ENCODE measurements around the gene CCL20.
"Not testable (repeated sequence)": the region's sequence is repeated elsewhere in the genome, so short reads cannot be mapped to it uniquely, and the experiment has no call there.

The CCL20 gene

GRCh38 chr2:227782804-227783203, 30.8 kb upstream of the CCL20 start:
- no peak for FAIRE-seq
- TF ChIP-seq POLR2A (IDR thresholded peaks at IDR 0.05; ENCODE audit: low read depth, low read length) (no peak), POLR2AphosphoS5 (IDR thresholded peaks at IDR 0.05; ENCODE audit: low read depth, low read length) (no peak), TAF1 (IDR thresholded peaks at IDR 0.05; ENCODE audit: borderline replicate concordance, low read depth, low read length) (no peak)
- DNase-seq (ENCODE audit: insufficient read length): no peak

GRCh38 chr2:227783404-227784138, 30.1 kb upstream of the CCL20 start:
- FAIRE-seq (peak; percentile 85), DNase-seq (ENCODE audit: insufficient read length) (peak; percentile 22)
- TF ChIP-seq TAF1 (IDR thresholded peaks at IDR 0.05; ENCODE audit: borderline replicate concordance, low read depth, low read length) (no peak), POLR2A (IDR thresholded peaks at IDR 0.05; ENCODE audit: low read depth, low read length) (peak; percentile 36; the same call in 1 of the 2 replicates)

- DNase-seq (ENCODE audit: insufficient read length) (no peak), FAIRE-seq (no peak)
- TF ChIP-seq POLR2AphosphoS5 (IDR thresholded peaks at IDR 0.05; ENCODE audit: low read depth, low read length) (no peak), TAF1 (IDR thresholded peaks at IDR 0.05; ENCODE audit: borderline replicate concordance, low read depth, low read length) (no peak), POLR2A (IDR thresholded peaks at IDR 0.05; ENCODE audit: low read depth, low read length) (no peak)
Observed at GRCh38 chr2:227785293-227785692, 28.3 kb upstream of the CCL20 start.

GRCh38 chr2:227788561-227789018, 25.1 kb upstream of the CCL20 start:
- FAIRE-seq: no peak
- TF ChIP-seq POLR2A (IDR thresholded peaks at IDR 0.05; ENCODE audit: low read depth, low read length) (no peak), TAF1 (IDR thresholded peaks at IDR 0.05; ENCODE audit: borderline replicate concordance, low read depth, low read length) (no peak), POLR2AphosphoS5 (IDR thresholded peaks at IDR 0.05; ENCODE audit: low read depth, low read length) (no peak)
- DNase-seq (ENCODE audit: insufficient read length): no peak

GRCh38 chr2:227789803-227790202, 23.8 kb upstream of the CCL20 start:
- DNase-seq (ENCODE audit: insufficient read length) (no peak), FAIRE-seq (no peak)
- TF ChIP-seq POLR2AphosphoS5 (IDR thresholded peaks at IDR 0.05; ENCODE audit: low read depth, low read length) (no peak), TAF1 (IDR thresholded peaks at IDR 0.05; ENCODE audit: borderline replicate concordance, low read depth, low read length) (no peak), POLR2A (IDR thresholded peaks at IDR 0.05; ENCODE audit: low read depth, low read length) (no peak)

- DNase-seq (ENCODE audit: insufficient read length) (no peak), FAIRE-seq (no peak)
- TF ChIP-seq TAF1 (IDR thresholded peaks at IDR 0.05; ENCODE audit: borderline replicate concordance, low read depth, low read length): no peak
- no peak for TF ChIP-seq POLR2A (IDR thresholded peaks at IDR 0.05; ENCODE audit: low read depth, low read length)
Observed at GRCh38 chr2:227793148-227793712, 20.4 kb upstream of the CCL20 start.

GRCh38 chr2:227796045-227796711, 17.5 kb upstream of the CCL20 start:
- FAIRE-seq (no peak), DNase-seq (ENCODE audit: insufficient read length) (no peak)
- TF ChIP-seq TAF1 (IDR thresholded peaks at IDR 0.05; ENCODE audit: borderline replicate concordance, low read depth, low read length) (no peak), POLR2A (IDR thresholded peaks at IDR 0.05; ENCODE audit: low read depth, low read length) (no peak), POLR2AphosphoS5 (IDR thresholded peaks at IDR 0.05; ENCODE audit: low read depth, low read length) (no peak)

- not testable (repeated sequence) for FAIRE-seq; DNase-seq (ENCODE audit: insufficient read length)
Observed at GRCh38 chr2:227796768-227797167, 16.9 kb upstream of the CCL20 start.

GRCh38 chr2:227799202-227799601, 14.4 kb upstream of the CCL20 start:
- TF ChIP-seq POLR2A (IDR thresholded peaks at IDR 0.05; ENCODE audit: low read depth, low read length): no peak
- TF ChIP-seq POLR2AphosphoS5 (IDR thresholded peaks at IDR 0.05; ENCODE audit: low read depth, low read length): no peak
- TF ChIP-seq TAF1 (IDR thresholded peaks at IDR 0.05; ENCODE audit: borderline replicate concordance, low read depth, low read length): no peak
- DNase-seq (ENCODE audit: insufficient read length) (no peak), FAIRE-seq (no peak)

- DNase-seq (ENCODE audit: insufficient read length) (no peak), FAIRE-seq (no peak)
Observed at GRCh38 chr2:227802882-227803281, 10.8 kb upstream of the CCL20 start.

GRCh38 chr2:227804975-227805374, 8.7 kb upstream of the CCL20 start:
- no peak for FAIRE-seq

More at GRCh38 chr2:227802882-227803281, 10.8 kb upstream of the CCL20 start:
- TF ChIP-seq POLR2AphosphoS5 (IDR thresholded peaks at IDR 0.05; ENCODE audit: low read depth, low read length) (no peak), POLR2A (IDR thresholded peaks at IDR 0.05; ENCODE audit: low read depth, low read length) (no peak), TAF1 (IDR thresholded peaks at IDR 0.05; ENCODE audit: borderline replicate concordance, low read depth, low read length) (no peak)

GRCh38 chr2:227805578-227805977, 8.1 kb upstream of the CCL20 start:
- DNase-seq (ENCODE audit: insufficient read length) (no peak), FAIRE-seq (no peak)
- TF ChIP-seq TAF1 (IDR thresholded peaks at IDR 0.05; ENCODE audit: borderline replicate concordance, low read depth, low read length) (no peak), POLR2AphosphoS5 (IDR thresholded peaks at IDR 0.05; ENCODE audit: low read depth, low read length) (no peak), POLR2A (IDR thresholded peaks at IDR 0.05; ENCODE audit: low read depth, low read length) (no peak)

More at GRCh38 chr2:227804975-227805374, 8.7 kb upstream of the CCL20 start:
- no peak for DNase-seq (ENCODE audit: insufficient read length)
- TF ChIP-seq POLR2AphosphoS5 (IDR thresholded peaks at IDR 0.05; ENCODE audit: low read depth, low read length) (no peak), POLR2A (IDR thresholded peaks at IDR 0.05; ENCODE audit: low read depth, low read length) (no peak), TAF1 (IDR thresholded peaks at IDR 0.05; ENCODE audit: borderline replicate concordance, low read depth, low read length) (no peak)

Data from GM12892 (cell line).